Skin of body (tissue), 2 donors: ENCODE measurements around the gene YPEL4. TPM values are rescaled to one million over a fixed set of nuclear protein-coding genes. Genes with fewer than 3 reads are reported as not detected.
A peak's percentile ranks its signal among the peaks of the same experiment; 100 is the strongest.

Experiments
- DNase-seq: peaks from one replicate; lab custom pipeline; 2025; lab: John Stamatoyannopoulos, UW
- total RNA-seq: library from RNA; depleted of rRNA; stranded (reverse); fragments of >200 nt; gene quantifications from one replicate; pipeline ENCODE4 v1.2.3, GENCODE V29; 2014

The YPEL4 gene
- total RNA-seq, 1 donor from 2014 or later, result 1.1 TPM

DNA sequence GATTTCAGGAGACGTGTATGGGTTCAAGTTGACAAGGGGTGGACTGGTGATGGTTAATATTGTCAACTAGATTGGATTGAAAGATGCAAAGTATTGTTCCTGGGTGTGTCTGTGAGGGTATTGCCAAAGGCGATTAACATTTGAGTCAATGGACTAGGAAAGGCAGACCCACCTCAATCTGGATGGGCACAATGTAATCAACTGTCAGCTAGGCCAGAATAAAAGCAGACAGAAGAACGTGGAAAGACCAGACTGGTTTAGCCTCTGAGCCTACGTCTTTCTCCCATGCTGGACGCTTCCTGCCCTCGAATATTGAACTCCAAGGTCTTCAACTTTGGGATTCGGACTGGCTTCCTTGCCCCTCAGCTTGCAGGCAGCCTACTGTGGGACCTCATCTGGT lies 1.7 kb upstream of the YPEL4 start:
- DNase-seq, result no peak

- DNase-seq, result no peak
Observed at GRCh38 chr11:57650739-57651090, 1.0 kb upstream of the YPEL4 start.

DNA sequence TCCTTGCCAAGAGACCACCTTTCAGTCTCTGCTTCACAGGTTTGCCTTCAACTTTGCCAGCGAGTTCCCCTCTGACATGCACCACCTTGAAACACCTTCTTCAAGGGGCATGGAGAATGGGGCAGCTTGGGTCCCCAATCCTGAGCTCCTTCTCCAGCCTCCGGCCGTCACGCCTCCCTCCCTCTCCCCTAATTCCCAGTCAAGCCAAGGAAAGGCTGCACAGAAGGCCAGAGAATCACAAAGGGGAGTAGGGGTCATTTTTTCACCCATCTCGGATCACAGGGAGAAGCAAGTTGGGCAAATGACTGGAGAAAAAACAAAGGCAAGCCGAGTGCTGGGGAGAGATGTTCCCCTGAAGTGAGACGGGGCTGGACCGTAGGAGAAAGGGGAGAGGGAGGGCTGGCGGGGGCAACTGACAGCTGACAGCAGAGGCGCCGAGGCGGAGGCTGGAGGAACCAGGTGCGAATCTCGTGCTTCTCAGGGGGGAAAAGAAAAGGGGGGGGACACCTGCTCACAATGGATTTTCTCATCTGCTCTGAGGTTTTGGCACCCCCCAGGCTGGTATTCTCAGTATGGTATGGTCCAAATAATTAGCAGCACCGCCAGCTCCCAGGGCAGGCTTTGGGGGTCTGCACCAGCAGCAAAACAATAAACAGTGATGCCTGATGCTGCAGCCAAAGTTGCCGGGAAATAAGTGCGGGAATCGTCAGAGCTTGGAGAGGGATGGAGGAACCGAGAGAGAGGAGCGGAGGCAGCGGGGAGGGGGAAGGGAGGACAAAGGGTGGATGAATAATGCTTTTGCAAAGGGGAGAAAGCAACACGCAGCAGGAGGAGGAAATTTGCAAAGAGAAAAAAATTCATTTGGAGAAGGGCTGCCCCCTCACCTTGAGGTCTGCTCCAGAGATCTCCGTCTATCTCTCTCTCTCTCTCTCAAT lies 644 bp downstream of the YPEL4 start:
- no peak for DNase-seq

GRCh38 chr11:57647960-57648800 lies 1.5 kb downstream of the YPEL4 start:
- no peak for DNase-seq

DNA sequence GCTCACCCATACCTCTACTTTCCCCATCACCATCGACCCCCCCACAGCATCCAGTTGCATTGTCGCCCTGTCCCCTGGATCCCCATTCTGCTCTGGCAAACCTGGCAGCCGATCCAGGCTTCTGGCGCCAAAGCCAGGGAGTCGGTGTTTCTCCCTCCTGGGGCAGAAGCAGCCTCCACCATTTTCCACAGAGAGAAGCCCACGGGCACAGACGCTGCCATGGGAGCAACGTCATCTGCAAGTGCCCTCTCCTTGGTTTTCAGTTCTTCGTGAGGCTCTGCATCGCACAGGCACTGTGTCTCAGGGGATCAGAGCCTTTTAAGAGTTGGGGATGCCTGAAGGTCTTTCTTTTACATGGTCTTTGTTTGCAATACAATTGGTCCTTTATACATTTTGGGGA lies 2.3 kb downstream of the YPEL4 start:
- no peak for DNase-seq

DNA sequence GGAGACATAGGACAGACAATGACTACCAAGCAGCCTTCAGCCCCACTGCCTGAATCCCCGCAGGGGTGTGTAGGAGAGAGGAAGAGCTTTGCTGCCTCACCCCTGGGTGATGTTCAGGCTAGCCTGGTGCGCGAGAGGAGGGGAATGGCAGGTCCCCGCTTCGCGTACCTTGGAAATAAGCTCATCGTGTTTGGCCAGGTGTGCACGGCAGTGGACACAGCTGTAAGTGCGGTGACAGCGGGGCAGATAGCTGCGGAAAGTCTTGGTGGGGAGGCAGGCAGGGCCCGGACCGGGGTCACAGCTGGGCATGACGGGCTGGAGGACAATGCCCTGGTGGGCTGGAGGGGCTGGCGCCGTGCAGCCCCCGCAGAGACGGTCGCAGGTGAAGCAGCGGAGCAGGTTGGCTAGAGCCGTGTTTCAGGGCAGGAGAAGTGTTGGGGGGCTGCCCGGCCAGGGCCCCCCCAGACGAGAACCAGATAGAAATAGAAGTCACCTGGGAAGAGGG lies 2.9 kb downstream of the YPEL4 start:
- DNase-seq, result no peak

- peak; percentile 14 for DNase-seq
Observed at GRCh38 chr11:57646194-57646798, 3.4 kb downstream of the YPEL4 start.

DNA sequence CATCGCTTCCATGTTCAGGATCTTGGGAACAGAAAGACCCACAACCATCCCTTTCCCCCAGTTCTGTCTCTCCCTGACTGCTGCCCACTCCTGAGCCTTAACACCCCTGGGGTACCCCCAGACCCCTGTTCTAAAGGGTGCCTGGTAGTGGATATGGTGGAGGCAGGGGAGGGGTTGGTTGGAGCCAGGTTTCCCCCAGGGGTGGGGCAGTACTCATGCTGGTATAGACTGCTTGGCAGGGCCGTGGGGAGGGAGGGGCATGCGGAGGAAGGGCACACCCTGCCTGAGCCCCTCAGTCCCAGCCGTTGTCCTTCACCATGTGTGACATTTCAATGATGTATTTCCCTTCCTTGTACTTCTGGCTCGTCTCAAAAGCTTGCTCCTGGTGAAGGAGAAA lies 4.0 kb downstream of the YPEL4 start:
- DNase-seq, result no peak

DNA sequence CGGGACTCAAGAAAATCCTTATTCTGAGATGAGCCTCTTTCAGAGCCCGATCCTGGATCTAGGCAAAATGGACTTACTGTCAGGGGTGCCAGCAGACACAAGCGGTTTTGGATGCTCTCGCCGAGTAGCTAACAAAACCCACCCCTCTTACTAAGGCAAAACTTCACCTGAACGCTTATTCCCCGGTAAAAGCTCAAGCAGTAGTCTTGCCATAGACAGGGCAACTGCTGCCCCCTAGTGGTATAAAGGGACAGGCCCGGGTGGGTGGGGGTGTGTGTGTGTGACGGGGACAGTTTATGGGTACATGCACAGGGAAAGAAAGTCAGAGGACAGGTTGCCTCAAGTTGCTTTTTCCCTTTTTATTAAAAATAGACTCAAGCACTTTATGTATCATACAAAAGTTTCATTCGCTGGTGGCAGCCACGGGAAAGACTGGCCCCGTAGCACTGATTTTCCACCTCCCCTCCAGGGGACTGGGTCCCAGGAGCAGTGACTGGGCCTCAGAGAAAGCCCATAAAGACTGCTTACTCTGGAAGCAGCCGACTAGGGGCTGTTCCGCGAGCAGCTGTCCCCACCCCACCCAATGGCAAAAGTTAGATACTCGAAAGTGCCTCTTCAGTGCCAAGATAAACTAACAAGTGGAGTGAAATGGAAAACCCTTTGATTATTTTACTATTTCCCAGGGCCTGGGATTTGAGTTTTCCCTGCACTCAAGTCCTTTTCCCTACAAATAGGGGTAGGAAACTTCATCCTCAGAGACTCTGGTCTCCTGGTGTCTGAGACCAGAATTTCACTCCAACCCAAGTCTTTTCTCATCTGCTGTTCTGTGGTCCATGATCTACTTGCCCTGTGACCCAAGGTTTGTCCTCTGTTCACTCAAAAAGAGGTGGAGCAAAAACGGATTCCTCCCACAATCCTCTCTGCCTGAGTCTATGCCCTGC lies 4.7 kb downstream of the YPEL4 start:
- DNase-seq, result peak; percentile 54

GRCh38 chr11:57643802-57644201 lies 5.9 kb downstream of the YPEL4 start:
- no peak for DNase-seq

DNA sequence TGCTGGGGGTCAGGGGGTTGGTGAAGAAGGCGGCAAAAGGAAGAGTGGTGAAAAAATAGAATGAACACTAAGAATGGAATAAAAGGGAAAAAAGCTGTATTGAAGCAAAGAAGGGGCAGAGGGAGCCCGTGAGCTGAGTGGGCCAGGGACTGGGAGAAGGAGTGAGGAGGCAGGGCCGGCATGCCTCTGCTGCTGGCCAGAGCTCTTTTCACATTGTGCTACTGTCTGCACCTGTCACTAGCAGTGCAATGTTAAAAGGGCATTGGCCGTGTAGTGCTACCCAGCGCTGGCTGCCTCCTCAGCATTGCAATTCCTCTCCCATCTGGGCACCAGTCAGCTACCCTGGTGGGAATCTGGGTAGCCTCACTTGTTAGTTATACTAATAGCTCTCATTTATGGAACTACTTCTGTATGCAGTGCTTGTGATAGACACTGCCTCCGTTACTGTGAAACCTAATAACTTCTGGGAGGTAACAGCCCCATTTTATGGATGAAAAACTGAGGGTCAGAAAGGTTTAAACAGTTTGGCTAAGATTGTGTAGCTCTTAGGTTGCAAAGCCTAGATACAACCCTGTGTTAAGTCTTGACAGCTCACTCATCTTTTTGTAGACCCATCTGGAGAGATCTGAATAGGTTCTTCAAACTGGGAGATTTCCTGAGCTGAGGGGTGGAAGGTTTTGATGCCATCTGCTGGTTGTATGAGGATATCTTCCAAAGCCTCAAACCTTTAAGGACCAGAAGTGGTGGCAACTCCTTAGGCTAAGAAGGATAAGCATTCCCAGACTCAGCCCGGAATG lies 8.5 kb downstream of the YPEL4 start:
- peak; percentile 37 for DNase-seq

DNA sequence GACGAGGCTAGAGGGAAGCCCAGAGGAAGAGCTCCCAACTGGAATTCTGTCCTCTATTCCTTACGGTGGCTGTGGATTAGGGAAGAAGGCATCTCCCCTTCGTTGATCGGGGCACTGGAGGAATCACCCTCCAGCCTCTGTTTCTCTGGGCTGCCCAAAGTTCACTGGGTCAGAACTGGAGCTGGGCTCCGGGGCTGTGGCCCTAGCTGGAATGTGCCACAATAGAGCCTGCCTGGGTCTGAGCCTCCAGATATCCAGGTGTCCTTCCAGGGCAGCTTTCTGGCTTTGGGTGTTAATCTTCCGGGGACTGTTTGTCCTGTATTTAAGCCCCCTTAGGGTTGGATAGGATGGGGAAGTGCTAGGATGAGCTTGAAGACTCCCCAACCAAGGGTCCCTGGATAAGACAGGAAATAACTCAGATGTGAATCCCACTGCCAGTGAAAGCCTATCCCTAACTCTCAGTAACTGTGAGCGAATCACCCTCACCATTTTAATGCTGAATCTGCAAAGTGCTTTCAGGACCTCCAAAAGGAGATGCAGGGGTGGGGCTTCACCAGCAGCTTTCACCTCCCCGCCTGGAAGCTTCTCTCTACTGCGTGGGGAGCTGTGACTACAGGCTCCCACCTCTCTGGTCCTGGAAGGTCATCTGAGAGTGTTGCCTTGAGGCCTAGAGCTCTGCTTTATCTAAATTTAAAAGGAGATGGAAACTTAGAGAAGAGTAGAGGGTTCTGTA lies 9.5 kb downstream of the YPEL4 start:
- DNase-seq, result no peak

DNA sequence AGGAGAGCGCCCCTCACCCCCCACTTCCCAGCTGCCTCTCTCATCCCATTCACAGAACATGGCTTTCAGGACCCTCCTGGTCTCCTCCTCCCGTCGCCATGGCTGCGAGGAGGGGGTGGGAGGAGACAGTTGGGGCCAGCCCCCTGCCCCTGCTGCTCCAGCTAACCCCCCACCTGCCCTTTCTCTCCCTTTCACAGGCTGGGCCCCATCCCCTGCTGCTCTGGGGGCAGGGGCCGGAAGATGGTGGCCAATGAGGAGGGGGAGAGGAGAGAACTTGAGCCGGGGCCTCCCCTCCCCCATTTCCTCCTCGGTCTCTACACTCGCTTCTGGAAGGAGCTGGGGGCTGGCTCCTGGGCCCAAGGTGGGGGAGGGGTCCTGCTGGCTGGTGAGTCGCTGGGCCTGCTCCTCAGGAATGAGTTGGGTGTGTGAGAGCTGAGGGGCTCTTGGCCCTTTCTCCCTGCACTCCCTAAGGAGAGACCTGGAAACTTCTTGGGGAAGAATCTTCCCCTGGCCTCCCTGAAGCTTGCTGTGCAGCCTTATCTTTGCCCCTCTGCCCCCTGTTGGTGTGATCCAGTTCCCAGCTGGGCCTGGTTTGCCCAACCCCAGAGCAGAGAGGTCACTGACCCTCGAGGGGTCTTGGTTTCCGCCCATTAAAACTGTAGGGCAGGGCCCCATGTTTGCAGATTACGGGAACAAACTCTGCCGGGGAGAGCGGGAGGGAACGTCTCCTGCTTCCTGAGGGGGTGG lies 10.2 kb downstream of the YPEL4 start:
- DNase-seq, result peak; percentile 61

DNA sequence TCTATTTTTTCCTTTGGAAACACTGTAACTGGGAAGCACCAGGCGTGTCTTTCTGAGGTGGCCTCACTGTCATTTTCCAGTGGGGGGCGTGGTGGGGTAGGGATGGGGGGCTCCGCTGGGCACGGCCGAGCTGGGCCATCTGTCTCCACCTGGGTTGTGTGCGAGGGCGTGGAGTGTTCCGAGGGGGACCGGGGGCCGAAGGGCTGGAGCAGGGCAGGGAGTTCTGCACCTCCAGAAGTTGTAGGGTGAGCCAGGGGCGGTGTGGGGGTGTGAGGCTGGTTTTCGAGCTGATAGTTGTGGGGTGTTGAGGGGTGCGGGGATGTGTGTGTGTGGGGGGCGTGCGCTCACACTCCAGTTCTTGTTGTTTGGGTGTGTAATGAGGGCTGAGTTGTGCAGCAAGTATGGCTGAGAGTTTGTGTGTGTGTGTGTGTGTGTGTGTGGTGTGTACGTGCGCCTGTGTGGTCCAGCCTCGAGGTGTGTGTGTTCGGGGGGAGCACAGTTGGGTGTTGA lies 10.8 kb downstream of the YPEL4 start:
- no peak for DNase-seq

DNA sequence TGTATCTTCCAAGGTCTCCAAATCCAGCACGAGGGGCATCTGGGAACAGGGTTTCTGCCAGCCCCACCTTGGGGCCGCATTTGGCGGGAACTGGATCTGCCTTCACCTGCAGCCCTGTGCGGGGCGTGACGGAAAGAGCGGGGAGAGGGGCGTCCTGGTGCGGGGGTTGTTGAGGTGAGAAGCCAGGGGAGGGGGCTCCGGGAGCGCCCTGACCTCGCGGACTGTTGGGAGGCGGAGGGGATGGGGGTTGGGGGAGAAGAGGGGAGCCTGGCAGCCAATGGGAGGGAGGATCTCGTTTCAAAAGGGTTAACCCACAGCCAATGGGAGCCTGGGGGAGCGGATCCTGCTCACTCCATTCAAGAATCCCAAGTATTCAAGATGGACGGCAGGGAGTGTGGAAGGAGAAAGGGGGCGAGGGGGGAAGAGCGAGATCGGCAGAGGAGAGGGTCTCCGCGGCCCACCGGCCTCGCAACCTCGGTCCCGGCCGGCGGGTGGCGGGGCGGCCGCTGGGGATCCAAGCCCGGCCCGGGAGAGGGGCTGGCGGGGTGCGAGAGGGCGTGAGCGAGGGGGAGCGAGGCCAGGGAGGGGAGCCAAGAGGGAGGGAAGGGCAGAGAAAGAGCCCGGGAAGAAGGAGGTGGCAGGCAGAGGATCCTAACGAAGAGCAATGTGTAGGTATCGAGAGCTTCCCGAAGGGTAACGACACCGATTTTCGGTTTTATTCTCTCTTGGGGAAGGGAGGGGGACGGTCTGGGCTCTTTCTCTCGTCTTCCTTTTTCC lies 11.5 kb downstream of the YPEL4 start:
- DNase-seq, result peak; percentile 91

- no peak for DNase-seq
Observed at GRCh38 chr11:57637626-57638004, 12.1 kb downstream of the YPEL4 start.

DNA sequence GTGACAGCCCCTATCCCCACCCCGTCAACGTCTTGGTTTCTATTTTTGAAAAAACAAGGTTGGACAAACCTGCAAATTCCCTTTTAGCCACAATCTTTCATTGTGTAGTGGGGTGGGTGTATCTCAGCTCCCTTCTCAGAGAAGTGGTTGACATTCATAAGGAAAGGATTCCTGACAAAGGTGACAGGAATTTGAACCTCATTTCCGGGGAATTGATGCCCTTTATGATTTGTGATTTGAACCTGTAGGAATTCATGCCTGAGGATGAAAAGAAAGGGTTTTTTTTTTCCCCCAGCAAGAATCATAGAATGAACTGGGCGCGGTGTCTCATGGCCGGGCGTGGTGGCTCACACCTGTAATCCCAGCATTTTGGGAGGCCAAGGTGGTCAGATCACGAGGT lies 14.5 kb downstream of the YPEL4 start:
- no peak for DNase-seq

GRCh38 chr11:57634311-57634710 lies 15.4 kb downstream of the YPEL4 start:
- DNase-seq, result no peak
